Retinal pigment epithelial cell (primary cell): Measurements from ENCODE around the gene CHIT1.

Source experiments
- DNase-seq: peaks from one replicate; pipeline ENCODE4 v3.0.0-alpha.2; 2010; ENCODE audit warnings: low read depth
- H3K4me3 ChIP-seq: 2 replicates; pipeline ENCODE4 v1.5.1; 2011; ENCODE audit warnings: mild to moderate bottlenecking, low read length, control low read depth, moderate library complexity
- CTCF ChIP-seq: conservative IDR thresholded peaks from 2 replicates; pipeline ENCODE4 v1.5.1; 2011; ENCODE audit warnings: low read depth, low read length, control low read depth, inconsistent platforms

The CHIT1 gene

GRCh38 chr1:203169770-203170520 lies 59.5 kb downstream of the CHIT1 start:
- no peak for DNase-seq
- no peak overlapping the region for H3K4me3 ChIP-seq
- no peak for TF ChIP-seq CTCF

GRCh38 chr1:203168991-203169390 lies 60.5 kb downstream of the CHIT1 start:
- no peak for DNase-seq
- TF ChIP-seq CTCF = no peak
- no peak overlapping the region for H3K4me3 ChIP-seq

GRCh38 chr1:203168256-203168786 lies 61.2 kb downstream of the CHIT1 start:
- no peak for TF ChIP-seq CTCF
- no peak for DNase-seq
- H3K4me3 ChIP-seq = no peak overlapping the region

- no peak overlapping the region for H3K4me3 ChIP-seq
- DNase-seq = no peak
- no peak for TF ChIP-seq CTCF
These were observed 61.6 kb downstream of the CHIT1 start for GRCh38 chr1:203167913-203168200.

- no peak for DNase-seq
- no peak overlapping the region for H3K4me3 ChIP-seq
- no peak for TF ChIP-seq CTCF
These were observed 62.2 kb downstream of the CHIT1 start for GRCh38 chr1:203167026-203167912.

- no peak for DNase-seq
- TF ChIP-seq CTCF = peak; percentile 52
- H3K4me3 ChIP-seq = no peak overlapping the region
These were observed 63.1 kb downstream of the CHIT1 start for GRCh38 chr1:203166192-203166940.
